HG03354 (cell line): ENCODE measurements around the gene CSRNP2.
A peak's percentile ranks its signal among the peaks of the same experiment; 100 is the strongest.

ENCODE experiments used
- ATAC-seq: cut with Tn5 transposase; IDR thresholded peaks from one replicate; pipeline ENCODE4 v1.9.1; 2021; ENCODE audit warnings: mild to moderate bottlenecking; ENCODE audit not compliant: unreplicated experiment, poor library complexity, severe bottlenecking

CSRNP2 gene, protein sequence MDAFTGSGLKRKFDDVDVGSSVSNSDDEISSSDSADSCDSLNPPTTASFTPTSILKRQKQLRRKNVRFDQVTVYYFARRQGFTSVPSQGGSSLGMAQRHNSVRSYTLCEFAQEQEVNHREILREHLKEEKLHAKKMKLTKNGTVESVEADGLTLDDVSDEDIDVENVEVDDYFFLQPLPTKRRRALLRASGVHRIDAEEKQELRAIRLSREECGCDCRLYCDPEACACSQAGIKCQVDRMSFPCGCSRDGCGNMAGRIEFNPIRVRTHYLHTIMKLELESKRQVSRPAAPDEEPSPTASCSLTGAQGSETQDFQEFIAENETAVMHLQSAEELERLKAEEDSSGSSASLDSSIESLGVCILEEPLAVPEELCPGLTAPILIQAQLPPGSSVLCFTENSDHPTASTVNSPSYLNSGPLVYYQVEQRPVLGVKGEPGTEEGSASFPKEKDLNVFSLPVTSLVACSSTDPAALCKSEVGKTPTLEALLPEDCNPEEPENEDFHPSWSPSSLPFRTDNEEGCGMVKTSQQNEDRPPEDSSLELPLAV

DNA sequence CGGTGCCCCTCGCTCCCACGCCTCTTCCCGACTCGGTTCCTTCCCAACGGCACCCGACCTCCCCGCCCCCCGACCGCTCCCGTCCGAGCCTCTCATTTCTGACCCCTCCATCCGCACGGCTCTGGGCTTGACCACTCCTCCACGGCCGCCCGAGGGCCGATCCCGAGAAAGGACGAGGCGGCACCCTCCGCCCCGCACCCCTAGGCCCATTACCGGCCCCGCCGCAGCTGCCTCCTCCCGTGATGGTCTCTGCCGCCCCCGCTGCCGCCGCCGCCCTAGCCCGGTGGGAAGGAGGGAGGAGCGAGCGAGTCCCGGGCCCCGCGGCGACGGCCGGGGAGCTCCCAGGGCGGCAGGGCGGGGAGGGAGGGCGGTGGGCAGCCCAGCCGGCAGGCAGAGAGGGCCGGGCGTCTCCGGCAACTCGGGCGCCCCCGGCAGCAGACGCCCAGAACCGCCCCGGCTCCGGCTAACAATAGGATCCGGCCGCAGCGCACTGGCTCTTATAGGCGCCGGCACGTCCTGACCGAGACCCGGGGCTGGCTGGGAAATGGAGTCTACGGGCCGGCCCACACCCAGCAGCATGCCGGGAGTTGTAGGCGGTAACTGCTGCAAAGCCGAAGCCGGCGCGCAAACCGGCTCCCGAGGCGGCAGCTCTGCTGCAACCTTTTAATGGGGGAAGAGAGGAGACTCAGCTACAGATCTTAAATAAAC is at the start of gene CSRNP2:
Gene CSRNP2, minus strand, starts transcription at position 471 of the 708 bp plus-strand sequence. CDS start 7,035 bp downstream, outside the sequence.
- ATAC-seq, result peak; percentile 99

DNA sequence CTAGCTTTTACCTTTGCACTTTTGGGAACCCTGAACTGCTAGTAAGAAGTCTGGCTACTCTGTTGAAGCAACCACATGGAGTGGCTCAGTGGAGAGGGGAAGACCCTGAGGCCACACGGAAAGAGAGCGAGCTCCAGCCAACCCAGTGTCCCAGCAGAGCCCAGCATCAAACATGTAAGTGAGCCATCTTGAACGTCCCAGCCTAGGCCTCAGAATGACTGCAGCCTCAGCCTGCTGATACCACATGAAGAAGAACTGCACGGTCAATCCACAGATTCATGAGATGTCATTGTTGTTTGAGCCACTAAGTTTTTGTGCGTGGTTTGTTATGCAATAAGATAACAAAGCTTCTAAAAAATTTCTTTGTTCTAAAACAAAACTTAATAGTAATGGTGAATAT is 49.3 kb upstream of the CSRNP2 start:
- no peak for ATAC-seq

DNA sequence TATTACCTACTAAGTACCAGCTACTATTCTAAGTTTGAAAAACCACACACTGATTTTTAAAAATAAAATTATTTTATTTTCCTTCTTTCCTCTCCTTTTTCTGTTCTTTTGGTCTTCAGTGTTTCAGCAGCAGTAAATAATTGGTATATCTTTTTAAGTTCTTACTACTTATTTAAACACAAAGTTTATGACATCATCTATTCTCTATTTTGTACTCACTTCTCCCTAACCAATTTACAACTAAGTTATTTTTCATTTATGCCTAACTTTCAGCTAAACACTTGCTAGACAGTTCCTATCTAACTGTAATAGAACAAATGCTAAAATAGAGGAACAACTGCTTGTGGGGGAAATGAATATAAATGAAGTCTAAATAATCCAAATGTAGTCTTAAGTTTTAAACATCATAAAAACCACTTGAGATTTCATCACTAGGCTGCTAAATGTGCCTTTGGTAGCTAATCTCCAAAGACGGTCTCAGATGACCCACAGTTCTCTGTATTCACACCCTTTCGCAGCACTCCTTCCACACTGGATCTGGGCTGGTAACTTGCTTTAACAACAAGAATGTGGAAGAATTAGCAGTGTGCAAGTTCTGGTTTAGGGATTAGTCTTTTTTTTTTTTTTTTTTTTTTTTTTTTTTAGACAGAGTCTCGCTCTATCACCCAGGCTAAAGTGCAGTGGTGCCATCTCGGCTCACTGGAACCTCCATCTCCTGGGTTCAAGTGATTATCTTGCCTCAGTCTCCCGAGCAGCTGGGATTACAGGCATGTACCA is 48.5 kb upstream of the CSRNP2 start:
- ATAC-seq, result no peak

DNA sequence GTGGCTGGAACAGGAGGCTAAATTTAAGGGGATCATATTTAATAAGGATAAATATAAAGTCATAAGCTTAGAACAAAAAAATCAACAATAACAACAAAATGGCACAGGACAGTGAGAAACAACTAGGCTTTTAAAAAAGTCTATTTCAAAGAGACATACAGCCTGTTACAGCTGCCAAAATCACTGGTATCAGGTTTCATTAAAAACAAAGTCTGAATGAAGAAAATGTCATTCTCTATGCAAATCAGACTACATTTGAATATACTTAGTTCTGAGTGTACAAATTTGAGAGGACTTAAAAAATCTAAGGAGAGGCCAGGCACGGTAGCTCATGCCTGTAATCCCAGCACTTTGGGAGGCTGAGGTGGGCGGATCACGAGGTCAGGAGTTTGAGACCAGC is 45.5 kb upstream of the CSRNP2 start:
- no peak for ATAC-seq

DNA sequence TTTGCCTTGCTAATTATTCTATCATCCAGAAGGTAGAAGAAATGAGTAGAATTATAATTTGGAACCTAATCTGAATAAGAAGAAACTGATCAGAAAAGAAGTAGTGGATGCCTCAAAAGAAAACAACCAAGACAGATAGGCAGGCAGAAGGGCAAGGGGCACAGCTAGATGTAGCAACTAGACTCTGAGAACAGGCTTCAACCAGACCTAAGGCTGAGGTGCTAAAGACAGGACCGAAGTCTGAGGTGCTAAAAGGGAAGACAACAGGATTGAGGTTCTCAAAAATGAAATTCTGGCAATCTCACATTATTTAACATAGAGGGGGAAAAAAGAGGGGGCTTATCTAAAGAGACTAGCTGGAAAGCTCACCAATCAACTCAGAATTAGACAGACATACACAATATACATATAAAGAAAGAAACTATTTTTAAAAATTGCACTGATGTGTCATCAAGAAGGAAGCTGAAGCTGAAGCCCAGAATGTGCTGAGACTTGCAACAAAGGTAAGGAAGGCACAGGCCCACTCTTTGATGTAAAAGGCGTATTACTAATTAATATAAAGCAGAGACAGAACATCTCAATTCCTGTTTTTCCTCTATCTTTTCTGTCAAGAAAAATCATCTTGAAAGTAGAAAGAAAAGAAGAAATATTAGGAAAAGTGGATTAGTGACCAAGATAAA is 43.8 kb upstream of the CSRNP2 start:
- no peak for ATAC-seq

DNA sequence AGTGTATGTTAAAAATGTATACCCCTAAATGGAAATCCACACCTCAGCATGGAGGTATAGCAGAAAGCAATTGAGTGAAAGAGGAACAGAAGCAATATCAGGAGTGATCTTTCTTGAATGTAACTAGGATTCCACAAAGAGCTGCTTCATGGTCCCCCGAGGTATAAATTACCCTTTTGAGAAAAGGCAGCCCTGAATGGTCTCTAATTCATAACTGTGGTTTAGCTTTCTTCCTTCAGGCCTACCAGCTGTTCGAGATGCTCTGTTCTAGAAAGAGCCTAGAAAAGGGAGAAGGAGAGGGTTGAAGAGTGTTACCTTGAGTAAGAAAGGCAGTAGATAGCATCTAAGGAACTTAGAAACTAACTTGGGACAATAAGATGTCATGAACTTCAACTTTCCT is 42.9 kb upstream of the CSRNP2 start:
- no peak for ATAC-seq

DNA sequence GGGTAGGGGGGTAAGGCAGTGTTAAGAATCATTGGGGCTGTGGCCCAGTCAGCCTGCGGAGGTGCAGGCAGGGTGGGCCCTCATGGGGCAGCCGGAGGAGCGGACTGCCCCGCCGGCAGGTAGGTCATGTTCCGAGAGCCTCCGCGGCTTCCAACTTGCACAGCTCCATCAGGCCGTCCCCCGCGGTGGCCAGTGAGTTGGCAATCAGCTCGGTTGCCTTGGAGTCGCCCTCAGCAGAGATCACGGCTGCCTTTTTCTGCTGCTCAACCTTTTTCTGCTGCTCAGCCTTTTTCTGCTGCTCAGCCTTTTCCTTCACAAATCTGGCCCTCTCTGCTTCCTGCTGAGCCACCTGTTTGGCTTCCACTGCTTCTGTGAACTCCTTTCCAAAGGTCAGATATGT is 41.1 kb upstream of the CSRNP2 start:
- ATAC-seq, result no peak

DNA sequence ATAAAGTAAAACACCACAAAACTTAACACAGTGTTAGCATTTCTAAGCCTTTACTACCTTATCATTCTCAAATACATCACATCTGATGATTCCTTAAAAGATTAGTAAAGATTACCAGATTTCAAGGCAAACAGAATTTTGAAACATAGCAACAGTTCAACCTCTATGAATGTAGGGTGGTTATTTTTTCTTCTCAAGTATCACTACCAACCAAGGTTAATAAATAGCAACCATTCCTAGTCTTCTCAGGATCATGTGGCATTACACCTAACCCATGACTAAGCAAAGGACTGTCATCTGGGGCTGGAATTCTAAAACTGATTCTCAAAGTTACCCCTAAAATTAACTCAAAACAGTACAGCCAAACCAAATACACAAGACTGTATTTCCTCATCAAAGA is 39.4 kb upstream of the CSRNP2 start:
- ATAC-seq, result no peak

DNA sequence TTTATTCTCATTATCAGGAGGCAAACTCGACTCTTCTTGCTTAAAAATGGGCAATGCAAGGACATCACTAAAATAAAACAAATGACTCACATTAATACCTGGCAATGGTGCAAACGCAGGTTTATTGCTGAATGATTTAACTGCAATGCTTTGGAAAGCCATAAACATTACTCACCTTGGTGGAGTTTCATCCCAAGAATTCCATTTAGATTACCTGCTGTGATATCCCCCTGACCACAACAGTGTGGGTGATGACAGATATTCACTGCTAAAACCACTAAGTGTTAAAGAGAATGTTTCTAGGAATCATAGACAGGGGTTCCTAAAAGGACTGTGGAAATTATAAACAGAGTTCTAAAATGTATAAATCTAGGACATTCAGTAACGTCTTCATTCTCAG is 35.3 kb upstream of the CSRNP2 start:
- ATAC-seq, result no peak

DNA sequence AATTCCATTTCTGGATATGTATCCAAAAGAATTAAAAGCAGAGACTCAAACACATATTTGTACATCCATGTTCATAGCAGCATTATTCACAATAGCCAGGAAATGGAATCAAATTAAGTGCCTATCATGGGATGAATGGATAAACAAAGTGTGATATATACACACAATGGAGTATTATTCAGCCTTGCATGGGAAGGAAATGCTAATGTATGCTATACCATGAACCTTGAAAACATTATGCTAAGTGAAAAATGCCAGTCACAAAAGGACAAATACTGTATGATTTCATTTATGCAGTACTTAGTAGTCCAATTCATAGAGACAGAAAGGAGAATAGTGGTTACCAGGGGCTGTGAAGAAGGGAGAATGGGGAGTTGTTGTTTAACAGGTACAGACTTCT is 32.1 kb upstream of the CSRNP2 start:
- no peak for ATAC-seq

DNA sequence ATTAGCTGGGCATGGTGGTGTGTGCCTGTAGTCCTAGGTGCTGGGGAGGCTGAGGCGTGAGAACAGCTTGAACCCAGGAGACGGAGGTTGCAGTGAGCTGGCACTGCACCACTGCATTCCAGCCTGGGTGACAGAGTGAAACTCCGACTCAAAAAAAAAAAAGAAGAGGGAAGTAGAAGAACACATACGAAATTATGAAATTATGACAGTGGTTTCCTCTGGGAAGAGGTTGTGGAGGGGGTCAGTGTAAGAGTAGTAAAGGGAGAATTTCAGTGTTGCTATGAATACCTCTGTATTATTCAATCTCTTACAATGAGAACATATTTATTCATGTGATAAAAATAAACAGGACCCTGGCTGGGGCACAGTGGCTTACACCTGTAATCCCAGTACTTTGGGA is 24.7 kb upstream of the CSRNP2 start:
- ATAC-seq, result no peak

DNA sequence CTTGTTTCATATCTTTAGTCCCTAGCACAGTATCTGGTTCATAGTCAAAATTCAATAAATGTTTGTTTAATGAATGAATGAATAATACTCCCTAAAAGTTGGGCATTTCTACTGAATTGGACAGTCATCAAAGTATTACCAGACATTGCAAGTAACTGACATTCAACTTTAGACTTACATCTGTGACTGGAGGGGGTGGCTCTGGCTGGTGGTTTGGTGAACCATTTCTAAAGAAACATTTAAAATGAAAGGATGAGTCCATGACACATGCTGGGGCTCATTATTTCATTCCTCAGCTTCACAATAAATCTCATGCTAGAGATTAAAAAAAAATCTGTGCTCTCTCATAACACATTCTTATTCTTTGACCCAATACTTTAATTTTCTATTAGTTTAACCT is 20.6 kb upstream of the CSRNP2 start:
- no peak for ATAC-seq

DNA sequence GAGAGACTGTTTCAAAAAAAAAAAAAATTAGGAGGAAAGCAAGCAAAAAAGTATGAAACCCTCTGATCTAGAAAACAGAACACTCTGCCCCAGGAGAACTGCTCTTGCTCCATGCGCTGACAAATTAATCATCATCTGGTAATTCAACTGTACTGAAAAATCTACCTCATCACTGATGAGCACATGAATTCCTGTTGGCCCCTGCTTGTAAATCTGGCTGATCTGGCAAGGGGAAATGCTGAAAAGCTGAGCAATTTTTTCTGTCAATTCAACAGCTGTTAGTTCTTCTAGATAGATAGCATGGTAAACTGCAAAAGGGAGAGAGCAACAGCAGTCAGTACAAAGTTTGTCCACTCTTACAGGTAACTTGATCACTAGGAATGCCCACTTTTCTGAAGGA is 15.2 kb upstream of the CSRNP2 start:
- ATAC-seq, result no peak

DNA sequence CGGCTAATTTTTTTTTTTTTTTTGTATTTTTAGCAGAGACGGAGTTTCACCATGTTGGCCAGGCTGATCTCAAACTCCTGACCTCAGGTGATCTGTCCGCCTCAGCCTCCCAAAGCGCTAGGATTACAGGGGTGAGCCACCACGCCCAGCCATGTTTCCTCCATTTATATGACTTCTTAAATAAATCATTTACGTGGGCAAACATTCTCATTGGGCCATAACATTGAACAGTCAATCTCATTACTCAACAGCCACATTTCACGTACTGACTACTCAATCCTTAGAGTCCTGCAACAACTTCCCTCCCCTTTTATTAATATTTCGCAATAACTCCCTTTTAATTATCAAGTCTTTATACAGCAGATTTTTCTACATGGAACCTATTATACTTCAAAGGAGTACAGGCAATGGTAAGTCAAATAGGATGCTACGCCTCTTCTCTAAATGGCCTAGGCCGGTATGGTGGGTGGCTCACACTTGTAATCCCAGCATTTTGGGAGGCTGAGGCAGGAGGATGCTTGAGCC is 7.4 kb upstream of the CSRNP2 start:
- no peak for ATAC-seq

DNA sequence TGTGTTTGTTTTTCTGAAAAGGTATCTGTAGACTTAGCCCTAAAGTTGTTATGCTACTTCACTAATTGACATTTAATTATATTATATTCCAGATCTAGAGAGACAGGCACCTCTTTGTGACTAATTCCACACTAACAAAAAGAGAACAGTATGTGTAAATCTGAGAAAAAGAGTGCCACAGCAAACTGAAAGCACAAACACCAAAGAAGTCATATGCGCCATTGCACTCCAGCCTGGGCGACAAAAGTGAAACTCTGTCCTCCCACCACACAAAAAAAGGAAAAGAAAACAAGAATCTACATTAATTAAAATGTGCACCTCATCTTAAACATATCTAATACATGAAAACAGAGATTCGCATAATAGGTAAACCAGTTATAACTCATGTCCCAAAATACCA is 4.4 kb upstream of the CSRNP2 start:
- no peak for ATAC-seq

DNA sequence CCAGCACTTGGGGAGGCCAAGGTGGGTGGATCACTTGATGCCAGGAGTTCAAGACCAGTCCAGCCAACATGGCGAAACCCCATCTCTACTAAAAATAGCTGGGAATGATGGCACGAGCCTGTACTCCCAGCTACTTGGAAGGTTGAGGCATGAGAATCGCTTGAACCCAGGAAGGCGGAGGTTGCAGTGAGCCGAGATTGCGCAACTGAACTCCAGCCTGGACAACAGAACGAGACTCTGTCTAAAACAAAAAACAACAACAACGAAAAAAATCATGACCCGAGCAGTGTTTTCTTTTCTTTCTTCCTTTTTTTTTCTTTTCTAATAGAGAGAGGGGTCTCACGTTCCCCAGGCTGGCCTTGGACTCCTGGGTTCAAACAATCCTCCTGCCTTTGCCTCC is 3.5 kb upstream of the CSRNP2 start:
- no peak for ATAC-seq

DNA sequence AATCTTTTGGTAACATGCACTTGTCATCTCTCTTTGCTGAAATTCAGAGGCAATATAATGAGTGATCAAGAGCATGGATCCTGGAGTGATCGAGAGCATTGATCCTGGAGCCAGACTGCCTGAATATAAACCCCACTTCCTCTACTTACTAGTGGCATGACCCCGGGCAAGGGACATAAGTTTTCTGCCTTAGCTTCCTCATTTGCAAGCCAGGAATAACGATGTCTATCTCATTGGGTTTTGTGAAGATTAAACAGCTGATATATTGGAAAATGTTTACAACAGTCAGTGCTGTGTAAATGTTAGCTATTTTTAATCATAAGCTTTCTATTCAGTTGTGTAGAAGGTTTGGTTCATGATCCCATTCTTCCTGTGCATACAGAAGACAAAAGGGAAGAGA is 2.4 kb upstream of the CSRNP2 start:
- ATAC-seq, result no peak

DNA sequence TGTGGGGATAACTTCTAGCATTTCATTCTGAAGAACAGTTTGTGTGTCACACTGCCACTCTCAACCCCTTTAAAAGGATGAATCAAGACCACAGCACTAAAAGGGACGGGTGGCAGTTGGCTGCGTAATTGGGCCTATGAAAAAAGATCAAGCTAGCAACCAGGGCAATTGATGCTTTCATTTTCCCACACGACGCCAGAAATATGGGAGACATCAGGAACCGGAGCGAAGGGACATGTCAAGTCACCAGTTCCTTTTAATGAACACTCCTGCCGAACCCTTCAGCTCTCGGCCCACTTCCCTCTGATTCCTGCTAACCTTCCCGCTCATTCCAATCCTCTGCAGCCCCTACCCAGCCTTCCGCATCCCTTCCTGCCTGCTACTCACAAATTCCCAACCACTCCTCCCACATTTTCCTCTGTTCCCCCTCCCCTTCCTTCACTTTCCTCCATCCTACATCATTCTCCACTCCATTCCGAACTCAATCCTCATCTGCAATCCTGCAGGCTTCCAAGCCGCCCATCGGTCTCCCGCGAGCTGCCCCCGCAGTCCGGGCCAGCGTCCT is 753 bp downstream of the CSRNP2 start:
- no peak for ATAC-seq

DNA sequence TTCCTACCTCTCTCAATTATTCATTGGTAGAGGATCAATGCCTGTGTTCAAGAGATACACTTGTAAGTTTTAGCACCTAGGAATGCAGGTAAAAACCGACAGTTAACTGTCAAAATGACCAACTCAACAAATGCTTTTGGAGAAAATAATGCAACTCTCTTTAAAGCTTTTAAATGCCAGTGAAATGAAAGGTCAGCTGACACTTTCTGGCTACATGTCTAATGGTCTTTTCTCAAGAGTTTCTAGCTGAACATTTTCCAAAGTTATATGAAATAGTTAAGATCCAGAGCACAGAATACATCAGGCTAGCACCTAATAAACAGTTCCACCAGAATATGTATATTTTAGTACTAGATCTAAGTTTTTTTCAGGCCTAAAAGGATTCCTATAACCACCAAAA is 2.0 kb downstream of the CSRNP2 start:
- ATAC-seq, result no peak
